GM12878 (cell line): ENCODE results near the gene TMEM132D. TPM values are rescaled to one million over a fixed set of nuclear protein-coding genes. Genes with fewer than 3 reads are reported as not detected.

ENCODE experiments used
- ATAC-seq: fragments of 200-7000 bp; cut with Tn5 transposase; 3 replicates; pipeline ENCODE4 v1.9.1; 2020; ENCODE audit warnings: mild to moderate bottlenecking, moderate library complexity
- BruUV-seq: library from RNA; stranded (reverse); fragments of 400-500 nt; replicated peaks from 2 replicates; lab custom pipeline; 2021; lab: Mats Ljungman, UMichigan
- CTCF ChIA-PET: fragments of 300-600 bp; sonication (Branson Sonifier 250); formaldehyde crosslinking; extraction: SDS; loops from one replicate; lab custom pipeline; 2021; ENCODE audit warnings: inconsistent platforms; lab: Yijun Ruan, JAX
- POLR2A ChIA-PET: fragments of 350-600 bp; formaldehyde crosslinking; extraction: SDS; loops from one replicate; lab custom pipeline; 2021; ENCODE audit warnings: inconsistent platforms; lab: Charles Lee
- RAD21 ChIA-PET: fragments of 300-600 bp; sonication (Branson Sonifier 250); formaldehyde crosslinking; loops from one replicate; lab custom pipeline; 2023; ENCODE audit warnings: antibody characterized with exemption; ENCODE audit not compliant: unreplicated experiment; lab: Charles Lee
- SMC1A ChIA-PET: fragments of 300-600 bp; sonication (Branson Sonifier 250); formaldehyde crosslinking; loops from one replicate; lab custom pipeline; 2023; ENCODE audit not compliant: unreplicated experiment, uncharacterized antibody; lab: Charles Lee
- DNase-seq: peaks from one replicate; pipeline ENCODE4 v3.0.0-alpha.2; 2011; ENCODE audit warnings: low read depth, low spot score
- FAIRE-seq: peaks from 3 replicates; lab custom pipeline; 2011; peaks lifted over from hg19 to GRCh38; lab: Jason Lieb, UNC
- H2AFZ ChIP-seq: 2 replicates; pipeline ENCODE4 v1.6.0; 2011; ENCODE audit warnings: low read depth, low read length, control low read depth; ENCODE audit not compliant: control insufficient read depth
- H3K27ac ChIP-seq: 2 replicates; pipeline ENCODE4 v1.5.1; 2011; ENCODE audit warnings: control low read depth; ENCODE audit not compliant: control insufficient read depth, insufficient read depth
- H3K27me3 ChIP-seq, 2 experiments: replicated peaks in 1 of 2; 2 replicates each; pipeline versions ENCODE4 v1.6.0 to v1.6.1; 2011; ENCODE audit warnings: low read length in 1 of 2; ENCODE audit not compliant: control insufficient read depth in 2 of 2, insufficient read depth in 2 of 2
- H3K36me3 ChIP-seq, 2 experiments: 2 replicates each; pipeline ENCODE4 v1.5.1; 2011; ENCODE audit warnings: low read length in 1 of 2; ENCODE audit not compliant: control insufficient read depth in 2 of 2, insufficient read depth in 2 of 2
- H3K4me1 ChIP-seq: 2 replicates; pipeline ENCODE4 v1.6.1; 2011; ENCODE audit warnings: mild to moderate bottlenecking, low read length, moderate library complexity, mixed read lengths; ENCODE audit not compliant: control insufficient read depth, insufficient read depth
- H3K4me2 ChIP-seq: 2 replicates; pipeline ENCODE4 v1.6.0; 2011; ENCODE audit warnings: control low read depth; ENCODE audit not compliant: control insufficient read depth, insufficient read depth
- H3K4me3 ChIP-seq: fragments of 200-600 bp; sonication (generic); 2 replicates; pipeline ENCODE4 v1.5.1; 2016
- H3K79me2 ChIP-seq: 2 replicates; pipeline ENCODE4 v1.6.0; 2011; ENCODE audit warnings: low read length; ENCODE audit not compliant: control insufficient read depth, insufficient read depth
- H3K9ac ChIP-seq: 2 replicates; pipeline ENCODE4 v1.8.0; 2011; ENCODE audit warnings: low read length, control low read depth, mixed read lengths; ENCODE audit not compliant: control insufficient read depth, insufficient read depth
- H3K9me3 ChIP-seq: replicated peaks from 3 replicates; pipeline ENCODE4 v1.5.1; 2011; ENCODE audit warnings: mild to moderate bottlenecking, low read length; ENCODE audit not compliant: control insufficient read depth, insufficient read depth
- H4K20me1 ChIP-seq: 2 replicates; pipeline ENCODE4 v1.6.0; 2011; ENCODE audit not compliant: control insufficient read depth, insufficient read depth
- CBX3 ChIP-seq: fragments of 200-600 bp; sonication (generic); IDR thresholded peaks from 2 replicates; pipeline ENCODE4 v1.6.1; 2016; ENCODE audit warnings: low read depth, borderline replicate concordance
- NBN ChIP-seq: fragments of 450-650 bp; IDR thresholded peaks from 2 replicates; pipeline ENCODE4 v1.6.1; 2016
- POLR2A ChIP-seq: IDR thresholded peaks from 2 replicates; pipeline ENCODE4 v1.6.1; 2011; ENCODE audit warnings: low read depth, mild to moderate bottlenecking, low read length
- RCOR1 ChIP-seq: conservative IDR thresholded peaks from 2 replicates; pipeline ENCODE4 v1.6.1; 2012; ENCODE audit warnings: low read depth, low read length, improper control_type of control experiment
- SREBF2 ChIP-seq: IDR thresholded peaks from 2 replicates; pipeline ENCODE4 v1.6.1; 2012; ENCODE audit warnings: mild to moderate bottlenecking, low read length
- STAT3 ChIP-seq: IDR thresholded peaks from 2 replicates; pipeline ENCODE4 v1.6.1; 2011; ENCODE audit warnings: low read depth, low read length, improper control_type of control experiment
- TAF1 ChIP-seq: IDR thresholded peaks from 2 replicates; pipeline ENCODE4 v1.6.1; 2011; ENCODE audit warnings: mild to moderate bottlenecking, low read depth, low read length, borderline replicate concordance
- ZBTB4 ChIP-seq: fragments of 450-650 bp; formaldehyde crosslinking; IDR thresholded peaks from 2 replicates; pipeline ENCODE4 v1.4.0; 2022; ENCODE audit warnings: mild to moderate bottlenecking, moderate library complexity
- WGBS: methylation state at CpG from one replicate; pipeline ENCODE4 v1.1.6; 2016; ENCODE audit warnings: low lambda C conversion rate; ENCODE audit not compliant: insufficient replicate concordance, insufficient coverage; ENCODE audit errors: missing lambda C conversion rate; 5-methylcytosine and 5-hydroxymethylcytosine counted together
- in situ Hi-C: fragments of 300-500 bp; cut with MboI; formaldehyde crosslinking; loops from 9 replicates; pipeline ENCODE4 v1.14.3; 2018; ENCODE audit warnings: mixed read lengths
- intact Hi-C: fragments of 100-400 bp; cut with micrococcal nuclease; formaldehyde crosslinking; loops from one replicate; pipeline ENCODE4 v1.14.2; 2022; ENCODE audit not compliant: unreplicated experiment
- polyA plus RNA-seq, 11 experiments: library from polyadenylated mRNA; depleted of rRNA in 4 of 11; unstranded in 6 of 11; stranded (reverse) in 5 of 11; fragments of >200 nt; fragmentation: Nextera tagmentation in 4 of 11; fragmentation: Illumina TruSeq in 1 of 11; extraction: Ambion mirVana in 4 of 11; extraction: Trizol in 1 of 11; gene quantifications; 1 replicate in 1 of 11; 2 replicates in 10 of 11; pipeline versions ENCODE4 v1.2.1 to v1.2.3, GENCODE V29; 2011 to 2016; ENCODE audit warnings: inconsistent platforms in 2 of 11, missing spikeins in 2 of 11, low read depth in 1 of 11
- total RNA-seq, 4 experiments: library from RNA; depleted of rRNA in 3 of 4; stranded (reverse); fragments of >200 nt in 3 of 4; fragmentation: Illumina TruSeq in 1 of 4; extraction: Trizol in 1 of 4; gene quantifications; 2 replicates each; pipeline versions ENCODE4 v1.2.1 to v1.2.3, GENCODE V29; 2013 to 2021

TMEM132D gene
- total and polyA plus RNA-seq, 10 of the 15 experiments (the other 5 are each of a cell fraction or from before 2014, with no cell fraction given), result under 0.01 to 0.12 (median 0.02) TPM; not detected in 3

GRCh38 chr12:129081755-129082250, 822.0 kb downstream of the TMEM132D start:
- Histone ChIP-seq H3K27ac (no peak overlapping the region), H3K4me1 (no peaks in the 10 kb centered on the region), H3K27me3 (no peaks in the 10 kb centered on the region), H3K79me2 (no peaks in the 10 kb centered on the region), H3K4me2 (no peak overlapping the region), H3K4me3 (no peak overlapping the region), H3K36me3 (no peaks in the 10 kb centered on the region), H4K20me1 (no peaks in the 10 kb centered on the region), H3K9ac (no peak overlapping the region), H2AFZ (no peak overlapping the region), H3K9me3 (no peaks in the 10 kb centered on the region)
- intact Hi-C loops, result no loop called here
- WGBS, result 45% methylated on average over 14 of the region's 14 CpGs
- POLR2A ChIA-PET, result no interaction called here
- no TSS peak for BruUV-seq
- DNase-seq, result no peak
- in situ Hi-C loops, result no loop called here
- FAIRE-seq, result no peak
- RAD21 ChIA-PET, result no interaction called here
- SMC1A ChIA-PET, result no interaction called here
- ATAC-seq, result no peak
- CTCF ChIA-PET, result no interaction called here
- no peak for TF ChIP-seq STAT3
- no peak for TF ChIP-seq POLR2A
- no peak for TF ChIP-seq ZBTB4 (CRISPR knock-in tag)
- TF ChIP-seq TAF1, result no peak
- no peak for TF ChIP-seq CBX3
- TF ChIP-seq NBN, result no peak
- TF ChIP-seq SREBF2, result no peak
- TF ChIP-seq RCOR1, result no peak
- TF ChIP-seq, all 136 proteins: peak for 0
